NB4 (cell line): ENCODE results near the gene BHLHE23.

Experiments used
- MYC ChIP-seq: IDR thresholded peaks from 2 replicates; pipeline ENCODE4 v1.6.1; 2011; ENCODE audit warnings: low read depth, low read length
- POLR2A ChIP-seq: IDR thresholded peaks from 2 replicates; pipeline ENCODE4 v1.6.1; 2011; ENCODE audit warnings: mild to moderate bottlenecking; ENCODE audit not compliant: insufficient read length; ENCODE audit errors: extremely low read depth
- TF ChIP-seq, protein P1 (sequence below): IDR thresholded peaks from one replicate; pipeline ENCODE4 v1.5.1; 2012; ENCODE audit warnings: low read depth, low read length

DNA sequence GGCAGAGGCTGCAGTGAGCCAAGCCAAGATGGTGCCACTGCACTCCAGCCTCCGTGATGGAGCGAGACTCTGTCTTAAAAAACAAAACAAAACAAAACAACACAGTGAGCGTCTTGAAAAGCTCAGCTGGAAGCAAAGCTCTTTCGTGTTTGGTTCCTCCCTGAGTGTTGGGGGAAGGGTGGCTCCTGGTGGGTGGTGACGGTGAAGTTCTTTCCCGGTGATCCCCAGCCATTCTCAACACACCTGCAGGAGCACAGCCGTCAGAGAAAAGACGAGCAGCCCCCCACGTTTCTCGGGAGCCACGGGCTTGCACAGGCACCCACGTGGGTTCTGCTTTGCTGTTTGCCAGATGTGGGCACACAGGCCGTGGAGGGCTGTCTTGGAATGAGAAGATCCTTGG is 3.2 kb downstream of the BHLHE23 start:
- TF ChIP-seq POLR2A (no peak), MYC (no peak)
- TF ChIP-seq, protein P1, sequence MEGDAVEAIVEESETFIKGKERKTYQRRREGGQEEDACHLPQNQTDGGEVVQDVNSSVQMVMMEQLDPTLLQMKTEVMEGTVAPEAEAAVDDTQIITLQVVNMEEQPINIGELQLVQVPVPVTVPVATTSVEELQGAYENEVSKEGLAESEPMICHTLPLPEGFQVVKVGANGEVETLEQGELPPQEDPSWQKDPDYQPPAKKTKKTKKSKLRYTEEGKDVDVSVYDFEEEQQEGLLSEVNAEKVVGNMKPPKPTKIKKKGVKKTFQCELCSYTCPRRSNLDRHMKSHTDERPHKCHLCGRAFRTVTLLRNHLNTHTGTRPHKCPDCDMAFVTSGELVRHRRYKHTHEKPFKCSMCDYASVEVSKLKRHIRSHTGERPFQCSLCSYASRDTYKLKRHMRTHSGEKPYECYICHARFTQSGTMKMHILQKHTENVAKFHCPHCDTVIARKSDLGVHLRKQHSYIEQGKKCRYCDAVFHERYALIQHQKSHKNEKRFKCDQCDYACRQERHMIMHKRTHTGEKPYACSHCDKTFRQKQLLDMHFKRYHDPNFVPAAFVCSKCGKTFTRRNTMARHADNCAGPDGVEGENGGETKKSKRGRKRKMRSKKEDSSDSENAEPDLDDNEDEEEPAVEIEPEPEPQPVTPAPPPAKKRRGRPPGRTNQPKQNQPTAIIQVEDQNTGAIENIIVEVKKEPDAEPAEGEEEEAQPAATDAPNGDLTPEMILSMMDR: no peak
